GM12878 (cell line): Measurements from ENCODE around the gene PPP6R2. TPM values are rescaled to one million over a fixed set of nuclear protein-coding genes. Genes with fewer than 3 reads are reported as not detected.

ENCODE experiments used
- ATAC-seq: fragments of 200-7000 bp; cut with Tn5 transposase; 3 replicates; pipeline ENCODE4 v1.9.1; 2020; ENCODE audit warnings: mild to moderate bottlenecking, moderate library complexity
- BruUV-seq: library from RNA; stranded (reverse); fragments of 400-500 nt; replicated peaks from 2 replicates; lab custom pipeline; 2021; lab: Mats Ljungman, UMichigan
- CTCF ChIA-PET: fragments of 300-600 bp; sonication (Branson Sonifier 250); formaldehyde crosslinking; extraction: SDS; loops from one replicate; lab custom pipeline; 2021; ENCODE audit warnings: inconsistent platforms; lab: Yijun Ruan, JAX
- POLR2A ChIA-PET: fragments of 350-600 bp; formaldehyde crosslinking; extraction: SDS; loops from one replicate; lab custom pipeline; 2021; ENCODE audit warnings: inconsistent platforms; lab: Charles Lee
- RAD21 ChIA-PET: fragments of 300-600 bp; sonication (Branson Sonifier 250); formaldehyde crosslinking; loops from one replicate; lab custom pipeline; 2023; ENCODE audit warnings: antibody characterized with exemption; ENCODE audit not compliant: unreplicated experiment; lab: Charles Lee
- SMC1A ChIA-PET: fragments of 300-600 bp; sonication (Branson Sonifier 250); formaldehyde crosslinking; loops from one replicate; lab custom pipeline; 2023; ENCODE audit not compliant: unreplicated experiment, uncharacterized antibody; lab: Charles Lee
- DNase-seq: peaks from one replicate; pipeline ENCODE4 v3.0.0-alpha.2; 2011; ENCODE audit warnings: low read depth, low spot score
- FAIRE-seq: peaks from 3 replicates; lab custom pipeline; 2011; peaks lifted over from hg19 to GRCh38; lab: Jason Lieb, UNC
- H2AFZ ChIP-seq: 2 replicates; pipeline ENCODE4 v1.6.0; 2011; ENCODE audit warnings: low read depth, low read length, control low read depth; ENCODE audit not compliant: control insufficient read depth
- H3K27ac ChIP-seq: 2 replicates; pipeline ENCODE4 v1.5.1; 2011; ENCODE audit warnings: control low read depth; ENCODE audit not compliant: control insufficient read depth, insufficient read depth
- H3K27me3 ChIP-seq, 2 experiments: replicated peaks in 1 of 2; 2 replicates each; pipeline versions ENCODE4 v1.6.0 to v1.6.1; 2011; ENCODE audit warnings: low read length in 1 of 2; ENCODE audit not compliant: control insufficient read depth in 2 of 2, insufficient read depth in 2 of 2
- H3K36me3 ChIP-seq, 2 experiments: 2 replicates each; pipeline ENCODE4 v1.5.1; 2011; ENCODE audit warnings: low read length in 1 of 2; ENCODE audit not compliant: control insufficient read depth in 2 of 2, insufficient read depth in 2 of 2
- H3K4me1 ChIP-seq: 2 replicates; pipeline ENCODE4 v1.6.1; 2011; ENCODE audit warnings: mild to moderate bottlenecking, low read length, moderate library complexity, mixed read lengths; ENCODE audit not compliant: control insufficient read depth, insufficient read depth
- H3K4me2 ChIP-seq: 2 replicates; pipeline ENCODE4 v1.6.0; 2011; ENCODE audit warnings: control low read depth; ENCODE audit not compliant: control insufficient read depth, insufficient read depth
- H3K4me3 ChIP-seq: fragments of 200-600 bp; sonication (generic); 2 replicates; pipeline ENCODE4 v1.5.1; 2016
- H3K79me2 ChIP-seq: 2 replicates; pipeline ENCODE4 v1.6.0; 2011; ENCODE audit warnings: low read length; ENCODE audit not compliant: control insufficient read depth, insufficient read depth
- H3K9ac ChIP-seq: 2 replicates; pipeline ENCODE4 v1.8.0; 2011; ENCODE audit warnings: low read length, control low read depth, mixed read lengths; ENCODE audit not compliant: control insufficient read depth, insufficient read depth
- H3K9me3 ChIP-seq: replicated peaks from 3 replicates; pipeline ENCODE4 v1.5.1; 2011; ENCODE audit warnings: mild to moderate bottlenecking, low read length; ENCODE audit not compliant: control insufficient read depth, insufficient read depth
- H4K20me1 ChIP-seq: 2 replicates; pipeline ENCODE4 v1.6.0; 2011; ENCODE audit not compliant: control insufficient read depth, insufficient read depth
- NR2C1 ChIP-seq: fragments of 450-650 bp; IDR thresholded peaks from 2 replicates; pipeline ENCODE4 v1.6.1; 2017; ENCODE audit warnings: antibody characterized with exemption, mild to moderate bottlenecking, moderate library complexity
- PAX5 ChIP-seq: IDR thresholded peaks from 2 replicates; pipeline ENCODE4 v1.6.1; 2011; ENCODE audit warnings: low read depth, low read length, borderline replicate concordance
- RFX5 ChIP-seq: IDR thresholded peaks from 2 replicates; pipeline ENCODE4 v1.6.1; 2011; ENCODE audit warnings: low read depth, low read length, improper control_type of control experiment
- ZSCAN29 ChIP-seq: fragments of 450-650 bp; IDR thresholded peaks from 2 replicates; pipeline ENCODE4 v1.6.1; 2017; ENCODE audit warnings: mild to moderate bottlenecking, moderate library complexity
- WGBS: methylation state at CpG from one replicate; pipeline ENCODE4 v1.1.6; 2016; ENCODE audit warnings: low lambda C conversion rate; ENCODE audit not compliant: insufficient replicate concordance, insufficient coverage; ENCODE audit errors: missing lambda C conversion rate; 5-methylcytosine and 5-hydroxymethylcytosine counted together
- in situ Hi-C: fragments of 300-500 bp; cut with MboI; formaldehyde crosslinking; loops from 9 replicates; pipeline ENCODE4 v1.14.3; 2018; ENCODE audit warnings: mixed read lengths
- intact Hi-C: fragments of 100-400 bp; cut with micrococcal nuclease; formaldehyde crosslinking; loops from one replicate; pipeline ENCODE4 v1.14.2; 2022; ENCODE audit not compliant: unreplicated experiment
- polyA plus RNA-seq, 11 experiments: library from polyadenylated mRNA; depleted of rRNA in 4 of 11; unstranded in 6 of 11; stranded (reverse) in 5 of 11; fragments of >200 nt; fragmentation: Nextera tagmentation in 4 of 11; fragmentation: Illumina TruSeq in 1 of 11; extraction: Ambion mirVana in 4 of 11; extraction: Trizol in 1 of 11; gene quantifications; 1 replicate in 1 of 11; 2 replicates in 10 of 11; pipeline versions ENCODE4 v1.2.1 to v1.2.3, GENCODE V29; 2011 to 2016; ENCODE audit warnings: inconsistent platforms in 2 of 11, missing spikeins in 2 of 11, low read depth in 1 of 11
- total RNA-seq, 4 experiments: library from RNA; depleted of rRNA in 3 of 4; stranded (reverse); fragments of >200 nt in 3 of 4; fragmentation: Illumina TruSeq in 1 of 4; extraction: Trizol in 1 of 4; gene quantifications; 2 replicates each; pipeline versions ENCODE4 v1.2.1 to v1.2.3, GENCODE V29; 2013 to 2021
- TF ChIP-seq, protein P1 (sequence below): fragments of 450-650 bp; IDR thresholded peaks from 2 replicates; pipeline ENCODE4 v1.6.1; 2017; ENCODE audit warnings: mild to moderate bottlenecking, moderate library complexity

PPP6R2 gene
- total and polyA plus RNA-seq, 10 of the 15 experiments (the other 5 are each of a cell fraction or from before 2014, with no cell fraction given) = 0.29 to 52.6 (median 25.4) TPM

- in situ Hi-C loops = no loop called here
- Histone ChIP-seq H3K4me1 (peaks cover 5% of the 10 kb centered on the region), H3K9ac (no peak within 1 kb of the TSS), H3K36me3 (no peaks in the 10 kb centered on the region), H2AFZ (no peak within 1 kb of the TSS; the same call in 1 of the 2 replicates), H3K4me2 (no peak within 1 kb of the TSS), H3K4me3 (no peak within 1 kb of the TSS), H4K20me1 (no peaks in the 10 kb centered on the region)
- CTCF ChIA-PET = interaction anchor here (0.5 to 4.1 kb wide), 3 partner anchors 11 to 507 kb away, joined by 3 to 29 read pairs (median 7); no protein-coding TSS in a partner anchor
- DNase-seq = no peak
- intact Hi-C loops = no loop called here
- no TSS peak for BruUV-seq
- SMC1A ChIA-PET = no interaction called here
- WGBS = 49% methylated on average over 22 of the region's 23 CpGs
- TF ChIP-seq ZSCAN29 (no peak), RFX5 (no peak), NR2C1 (peak; percentile 75), PAX5 (no peak)
- TF ChIP-seq, protein P1, sequence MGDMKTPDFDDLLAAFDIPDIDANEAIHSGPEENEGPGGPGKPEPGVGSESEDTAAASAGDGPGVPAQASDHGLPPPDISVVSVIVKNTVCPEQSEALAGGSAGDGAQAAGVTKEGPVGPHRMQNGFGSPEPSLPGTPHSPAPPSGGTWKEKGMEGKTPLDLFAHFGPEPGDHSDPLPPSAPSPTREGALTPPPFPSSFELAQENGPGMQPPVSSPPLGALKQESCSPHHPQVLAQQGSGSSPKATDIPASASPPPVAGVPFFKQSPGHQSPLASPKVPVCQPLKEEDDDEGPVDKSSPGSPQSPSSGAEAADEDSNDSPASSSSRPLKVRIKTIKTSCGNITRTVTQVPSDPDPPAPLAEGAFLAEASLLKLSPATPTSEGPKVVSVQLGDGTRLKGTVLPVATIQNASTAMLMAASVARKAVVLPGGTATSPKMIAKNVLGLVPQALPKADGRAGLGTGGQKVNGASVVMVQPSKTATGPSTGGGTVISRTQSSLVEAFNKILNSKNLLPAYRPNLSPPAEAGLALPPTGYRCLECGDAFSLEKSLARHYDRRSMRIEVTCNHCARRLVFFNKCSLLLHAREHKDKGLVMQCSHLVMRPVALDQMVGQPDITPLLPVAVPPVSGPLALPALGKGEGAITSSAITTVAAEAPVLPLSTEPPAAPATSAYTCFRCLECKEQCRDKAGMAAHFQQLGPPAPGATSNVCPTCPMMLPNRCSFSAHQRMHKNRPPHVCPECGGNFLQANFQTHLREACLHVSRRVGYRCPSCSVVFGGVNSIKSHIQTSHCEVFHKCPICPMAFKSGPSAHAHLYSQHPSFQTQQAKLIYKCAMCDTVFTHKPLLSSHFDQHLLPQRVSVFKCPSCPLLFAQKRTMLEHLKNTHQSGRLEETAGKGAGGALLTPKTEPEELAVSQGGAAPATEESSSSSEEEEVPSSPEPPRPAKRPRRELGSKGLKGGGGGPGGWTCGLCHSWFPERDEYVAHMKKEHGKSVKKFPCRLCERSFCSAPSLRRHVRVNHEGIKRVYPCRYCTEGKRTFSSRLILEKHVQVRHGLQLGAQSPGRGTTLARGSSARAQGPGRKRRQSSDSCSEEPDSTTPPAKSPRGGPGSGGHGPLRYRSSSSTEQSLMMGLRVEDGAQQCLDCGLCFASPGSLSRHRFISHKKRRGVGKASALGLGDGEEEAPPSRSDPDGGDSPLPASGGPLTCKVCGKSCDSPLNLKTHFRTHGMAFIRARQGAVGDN = peak; percentile 69; the same call in 1 of the 2 replicates
- TF ChIP-seq, all 136 proteins: peak for 2
- Histone ChIP-seq H3K9me3 (no peaks in the 10 kb centered on the region), H3K27ac (no peak within 1 kb of the TSS), H3K79me2 (no peaks in the 10 kb centered on the region), H3K27me3 (no peaks in the 10 kb centered on the region)
- ATAC-seq (peak; percentile 57), FAIRE-seq (no peak)
- POLR2A ChIA-PET = interaction anchor here (0.6 to 1.3 kb wide), 2 partner anchors 13 to 18 kb away, joined by 3 to 4 read pairs; no protein-coding TSS in a partner anchor
- RAD21 ChIA-PET = no interaction called here
Observed at GRCh38 chr22:50486561-50487289, 143.6 kb downstream of the PPP6R2 start, which contains the start of gene MIOX. Gene MIOX (plus strand): TSS chr22:50486859. CDS start chr22:50486898, 39 bp downstream.
